SH-SY5Y (cell line): Measurements from ENCODE around the gene HSPG2.

Experiments
- GATA2 ChIP-seq: IDR thresholded peaks from 2 replicates; pipeline ENCODE4 v1.6.1; 2011; ENCODE audit warnings: mild to moderate bottlenecking, low read depth, low read length
- GATA3 ChIP-seq: IDR thresholded peaks from 2 replicates; pipeline ENCODE4 v1.6.1; 2011; ENCODE audit warnings: low read depth, mild to moderate bottlenecking, low read length, moderate library complexity

The HSPG2 gene

DNA sequence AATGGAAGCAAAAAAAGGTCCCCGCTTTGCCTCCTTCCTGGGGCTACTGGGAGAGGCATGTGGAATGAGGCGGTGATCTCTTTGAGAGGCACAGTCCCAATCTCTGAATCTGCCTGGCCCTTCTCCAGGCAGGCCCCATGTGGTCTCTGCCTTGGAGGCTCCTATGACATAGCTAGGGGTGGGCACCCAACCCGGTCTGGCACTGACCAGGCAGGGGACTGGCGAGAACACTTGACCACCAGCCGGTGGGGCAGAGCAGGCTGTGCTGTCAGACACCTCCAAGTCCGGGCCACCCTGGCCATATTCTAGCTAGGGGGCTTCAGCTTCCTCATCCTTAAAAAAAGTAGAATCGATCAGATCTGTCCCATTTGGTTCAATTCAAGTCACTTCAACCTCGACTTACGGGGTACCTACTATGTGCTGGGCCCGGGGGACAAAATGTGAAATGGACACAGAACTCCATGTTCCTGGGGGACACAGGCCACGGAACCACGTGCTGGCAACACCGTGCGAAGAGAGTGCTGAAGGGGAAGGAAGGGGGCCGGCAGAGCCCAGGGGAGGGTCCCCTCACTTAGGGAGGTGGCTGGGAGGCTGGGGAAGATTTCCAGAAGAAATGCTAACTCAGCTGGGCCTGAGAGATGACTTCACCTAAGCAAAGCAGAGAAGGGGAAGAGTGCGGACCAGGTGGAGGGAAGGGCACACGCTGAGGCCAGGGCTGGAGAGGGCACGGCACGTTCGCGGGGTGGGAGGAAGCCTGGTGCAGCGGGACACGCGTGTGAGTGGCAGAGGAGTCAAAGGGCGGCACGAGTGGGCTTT is 33.3 kb downstream of the HSPG2 start:
- no peak for TF ChIP-seq GATA3
- TF ChIP-seq GATA2: no peak

DNA sequence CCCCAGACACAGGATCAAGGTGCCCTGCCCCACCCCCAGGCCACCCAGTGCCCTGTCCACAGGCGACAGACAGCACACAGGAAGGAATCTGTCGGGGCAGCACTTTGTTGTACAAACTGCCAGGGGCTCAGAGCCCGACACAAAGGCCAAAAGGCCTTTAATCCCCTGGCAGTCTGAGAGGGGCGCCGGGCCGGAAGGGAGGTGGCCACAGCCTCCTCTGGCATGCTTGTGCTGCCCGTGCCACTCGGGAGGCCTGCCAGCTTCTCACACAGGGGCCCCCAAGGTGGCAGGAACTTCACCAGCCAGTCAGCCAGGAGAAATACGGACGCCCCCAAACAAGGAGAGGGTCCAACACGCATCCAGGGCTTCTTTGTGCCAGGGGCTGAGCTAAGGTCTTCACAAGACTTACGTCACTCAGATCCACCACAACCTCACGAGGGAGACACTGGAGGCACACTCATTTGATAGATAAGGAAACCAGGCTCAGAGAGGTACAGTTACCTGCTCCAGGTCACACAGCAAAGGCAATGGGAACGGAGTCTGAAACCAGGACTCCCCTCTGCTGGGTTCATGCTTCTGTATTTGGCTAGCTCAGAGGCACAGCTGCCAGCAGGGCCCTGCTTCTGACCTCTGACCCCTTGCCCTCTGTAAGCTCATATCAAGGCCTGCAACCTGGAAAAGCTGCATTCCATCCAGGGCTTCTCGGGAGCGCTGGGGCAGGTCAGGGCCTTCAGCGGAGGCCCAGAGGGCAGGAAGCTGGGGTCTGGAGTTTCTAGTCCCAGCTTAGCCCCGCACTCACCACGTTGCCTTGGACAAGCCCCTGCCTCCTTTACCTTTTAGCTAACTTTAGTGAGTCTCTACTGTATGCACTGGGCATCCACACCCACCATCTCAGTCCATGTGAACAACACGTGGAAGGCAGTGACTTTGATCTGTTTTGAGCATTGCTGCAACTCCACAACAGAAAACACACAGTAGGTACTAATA is 34.8 kb downstream of the HSPG2 start:
- TF ChIP-seq GATA2 (no peak), GATA3 (no peak)

DNA sequence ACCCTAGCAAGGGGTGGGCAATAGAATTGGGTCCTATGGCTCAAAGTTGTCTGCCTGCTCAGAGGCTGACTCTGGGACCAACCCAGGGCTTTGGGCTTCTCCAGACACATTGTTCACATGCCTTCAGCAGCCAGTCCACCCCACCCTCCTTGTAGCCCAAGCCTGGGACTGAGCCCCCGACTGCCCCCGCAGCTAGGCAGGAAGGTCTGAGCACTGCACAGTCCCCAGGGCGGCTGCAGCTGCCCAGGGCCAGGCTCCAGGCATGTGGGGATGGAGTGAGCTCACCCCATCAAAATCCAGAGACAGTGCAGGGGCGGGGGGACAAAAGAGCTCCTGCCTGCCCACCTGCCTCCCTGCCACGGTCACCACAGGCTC is 35.6 kb downstream of the HSPG2 start:
- TF ChIP-seq GATA2 (no peak), GATA3 (no peak)

GRCh38 chr1:21900766-21901472 is 36.2 kb downstream of the HSPG2 start:
- TF ChIP-seq GATA2 (no peak), GATA3 (no peak)

GRCh38 chr1:21899987-21900386 is 37.1 kb downstream of the HSPG2 start:
- TF ChIP-seq GATA2 (no peak), GATA3 (no peak)

DNA sequence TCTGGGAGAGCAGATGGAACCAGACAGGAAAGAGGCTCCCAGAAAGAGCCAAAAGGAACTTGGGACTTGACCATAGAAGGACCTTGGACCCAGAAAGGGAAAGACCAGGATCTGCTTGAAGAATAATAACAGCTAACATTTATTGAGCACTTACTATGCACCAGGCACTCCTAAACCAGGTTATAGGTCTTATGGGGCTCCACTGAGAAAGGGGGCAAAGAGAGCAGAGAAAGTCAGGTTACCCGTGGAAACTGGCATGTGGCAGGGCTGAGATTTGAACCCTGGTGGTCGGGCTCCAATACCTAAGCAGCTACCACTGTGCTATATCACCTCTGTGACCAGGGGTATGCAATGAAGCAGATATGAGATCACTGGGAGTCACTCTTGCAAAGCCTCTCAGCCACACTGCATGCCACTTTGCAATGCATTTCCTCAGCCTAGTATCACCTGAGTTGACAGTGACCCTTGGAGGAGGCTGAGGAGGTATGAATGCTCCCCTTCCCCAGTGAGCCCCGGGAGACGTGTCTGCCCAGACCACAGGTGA is 37.8 kb downstream of the HSPG2 start:
- TF ChIP-seq GATA3: no peak

DNA sequence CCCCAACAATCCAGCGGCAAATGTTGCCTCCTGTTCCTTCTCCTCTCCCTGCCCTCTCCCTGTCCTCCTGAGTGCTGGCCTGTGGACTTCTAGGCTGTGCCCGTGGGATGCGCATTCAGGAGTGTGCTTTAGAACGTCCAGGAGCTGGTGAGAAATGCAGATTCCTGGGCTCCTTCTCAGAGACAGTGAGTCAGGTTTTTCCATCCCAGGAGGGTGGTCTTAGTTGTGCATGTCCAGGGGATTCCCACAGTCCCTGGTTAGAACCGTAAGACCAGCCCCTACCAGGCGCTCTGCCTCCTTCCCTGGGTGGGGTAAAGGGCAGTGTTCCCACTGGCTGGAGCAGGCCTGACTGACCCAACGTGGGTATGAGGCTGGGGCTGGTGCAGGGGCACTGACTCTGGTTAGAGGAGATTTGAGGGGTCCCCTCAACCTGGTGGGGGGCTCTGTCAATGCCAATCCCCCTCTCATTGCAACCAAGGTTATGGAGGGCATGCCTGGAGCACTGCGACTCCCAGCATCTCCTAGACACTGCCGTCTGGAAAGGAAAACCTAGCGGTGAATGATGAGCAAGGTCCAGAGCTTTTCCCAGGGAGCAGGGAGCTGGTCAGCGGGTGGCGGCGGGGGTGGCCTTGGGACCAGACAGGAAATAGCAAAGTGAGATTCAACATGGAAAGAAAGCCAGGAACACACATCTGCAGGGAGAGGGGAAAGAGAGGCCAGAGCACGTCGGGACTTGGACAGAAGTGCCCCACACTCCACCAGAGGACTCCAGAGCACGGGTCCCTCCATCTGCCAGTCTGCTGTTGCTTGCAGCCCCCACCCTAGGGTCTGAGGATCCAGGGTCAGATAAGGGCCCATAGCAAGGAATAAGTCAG is 38.5 kb downstream of the HSPG2 start:
- TF ChIP-seq GATA2 (no peak), GATA3 (no peak)

- TF ChIP-seq GATA3 (no peak), GATA2 (no peak)
Measured at GRCh38 chr1:21897844-21898243, 39.3 kb downstream of the HSPG2 start.

- TF ChIP-seq GATA3 (no peak), GATA2 (no peak)
Measured at GRCh38 chr1:21896652-21897532, 40.2 kb downstream of the HSPG2 start.

- no peak for TF ChIP-seq GATA3
- TF ChIP-seq GATA2: no peak
Measured at GRCh38 chr1:21896026-21896425, 41.1 kb downstream of the HSPG2 start.

GRCh38 chr1:21894034-21894881 is 42.9 kb downstream of the HSPG2 start:
- TF ChIP-seq GATA3 (no peak), GATA2 (no peak)
